ENCODE results near the gene PDZD2.

PDZD2 gene

GRCh38 chr5:31888564-31888963 is 249.6 kb downstream of the PDZD2 start:
- H2AFZ ChIP-seq (ENCODE audit: low read depth, low read length) = no peak overlapping the region
- no peaks in the 10 kb centered on the region for H3K4me1 ChIP-seq (ENCODE audit: low read length)
- no peaks in the 10 kb centered on the region for H3K79me2 ChIP-seq (ENCODE audit: low read length)
- H3K36me3 ChIP-seq (replicated peaks; ENCODE audit: low read depth, low read length) = no peaks in the 10 kb centered on the region
- H3K4me2 ChIP-seq (ENCODE audit: low read length) = no peak overlapping the region
- H3K27ac ChIP-seq (ENCODE audit: low read length) = no peak overlapping the region
- no peaks in the 10 kb centered on the region for H4K20me1 ChIP-seq (ENCODE audit: insufficient read depth, low read length)
- H3K27me3 ChIP-seq (ENCODE audit: low read depth, low read length) = peaks cover 5% of the 10 kb centered on the region
- TF ChIP-seq CTCF (IDR thresholded peaks at IDR 0.05; ENCODE audit: low read depth, low read length) = no peak
- no peak for TF ChIP-seq EZH2phosphoT487 (IDR thresholded peaks at IDR 0.05; ENCODE audit: low read depth)
- H3K9ac ChIP-seq (ENCODE audit: low read length) = no peak overlapping the region
- no peaks in the 10 kb centered on the region for H3K9me3 ChIP-seq (ENCODE audit: insufficient read depth, low read length)
- H3K4me3 ChIP-seq (ENCODE audit: low read length) = no peak overlapping the region

GRCh38 chr5:31889001-31889561 is 250.2 kb downstream of the PDZD2 start:
- Histone ChIP-seq H3K36me3 (replicated peaks; ENCODE audit: low read depth, low read length) (no peaks in the 10 kb centered on the region), H3K27me3 (ENCODE audit: low read depth, low read length) (peaks cover 5% of the 10 kb centered on the region), H3K79me2 (ENCODE audit: low read length) (no peaks in the 10 kb centered on the region)

DNA sequence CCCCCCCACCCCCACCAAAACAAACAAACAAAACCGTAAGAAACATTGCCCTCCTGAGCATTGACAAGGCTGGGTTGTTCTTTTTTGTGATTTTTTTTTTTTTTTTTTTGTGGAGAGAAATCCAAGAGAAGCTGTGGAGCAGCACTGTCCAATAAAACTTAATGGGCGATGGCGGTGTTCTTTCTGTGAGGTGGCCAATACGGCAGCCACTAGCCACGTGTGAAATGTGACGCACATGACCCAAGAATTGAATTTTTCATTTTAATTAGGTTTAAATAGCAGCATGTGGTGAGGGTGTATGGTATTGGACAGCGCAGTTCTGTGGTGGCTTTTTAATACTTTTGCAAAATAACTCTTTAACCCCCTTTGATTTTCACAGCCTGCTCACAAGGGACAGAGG is 251.1 kb downstream of the PDZD2 start:
- Histone ChIP-seq H3K9me3 (ENCODE audit: insufficient read depth, low read length) (no peaks in the 10 kb centered on the region), H2AFZ (ENCODE audit: low read depth, low read length) (no peak overlapping the region), H4K20me1 (ENCODE audit: insufficient read depth, low read length) (no peaks in the 10 kb centered on the region), H3K27me3 (ENCODE audit: low read depth, low read length) (peaks cover 5% of the 10 kb centered on the region), H3K9ac (ENCODE audit: low read length) (no peak overlapping the region), H3K4me1 (ENCODE audit: low read length) (no peaks in the 10 kb centered on the region), H3K36me3 (replicated peaks; ENCODE audit: low read depth, low read length) (no peaks in the 10 kb centered on the region), H3K4me2 (ENCODE audit: low read length) (no peak overlapping the region), H3K4me3 (ENCODE audit: low read length) (no peak overlapping the region), H3K79me2 (ENCODE audit: low read length) (no peaks in the 10 kb centered on the region), H3K27ac (ENCODE audit: low read length) (no peak overlapping the region)
- no peak for TF ChIP-seq CTCF (IDR thresholded peaks at IDR 0.05; ENCODE audit: low read depth, low read length)
- no peak for TF ChIP-seq EZH2phosphoT487 (IDR thresholded peaks at IDR 0.05; ENCODE audit: low read depth)

More at GRCh38 chr5:31889001-31889561, 250.2 kb downstream of the PDZD2 start:
- no peak overlapping the region for H3K4me2 ChIP-seq (ENCODE audit: low read length)
- no peaks in the 10 kb centered on the region for H4K20me1 ChIP-seq (ENCODE audit: insufficient read depth, low read length)
- H3K4me3 ChIP-seq (ENCODE audit: low read length) = no peak overlapping the region
- TF ChIP-seq EZH2phosphoT487 (IDR thresholded peaks at IDR 0.05; ENCODE audit: low read depth) (no peak), CTCF (IDR thresholded peaks at IDR 0.05; ENCODE audit: low read depth, low read length) (no peak)
- no peak overlapping the region for H3K9ac ChIP-seq (ENCODE audit: low read length)
- no peak overlapping the region for H2AFZ ChIP-seq (ENCODE audit: low read depth, low read length)
- no peaks in the 10 kb centered on the region for H3K4me1 ChIP-seq (ENCODE audit: low read length)
- no peak overlapping the region for H3K27ac ChIP-seq (ENCODE audit: low read length)
- H3K9me3 ChIP-seq (ENCODE audit: insufficient read depth, low read length) = no peaks in the 10 kb centered on the region

DNA sequence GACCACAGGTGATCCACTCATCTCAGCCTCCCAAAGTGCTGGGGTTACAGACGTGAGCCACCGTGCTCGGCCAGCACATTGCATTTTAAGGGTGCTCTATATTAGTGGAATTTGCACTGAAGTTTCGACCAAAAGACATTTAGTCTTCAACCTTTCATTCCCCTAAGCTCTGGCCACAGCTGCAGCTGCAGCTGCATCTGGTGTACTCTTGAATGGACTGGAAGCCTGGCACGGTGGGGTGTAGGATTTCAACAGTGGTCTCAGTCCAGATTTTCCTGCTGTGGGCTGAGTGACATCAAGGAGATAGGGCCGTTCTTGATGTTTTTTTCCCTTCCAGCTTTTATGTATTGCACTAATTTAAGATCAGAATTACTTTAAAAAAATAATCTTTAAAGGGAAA is 255.2 kb downstream of the PDZD2 start:
- Histone ChIP-seq H3K27me3 (ENCODE audit: low read depth, low read length) (0 out of 2 replicates have a peak, but pooled peaks cover 10% of the 10 kb centered on the region), H3K79me2 (ENCODE audit: low read length) (no peaks in the 10 kb centered on the region), H3K4me2 (ENCODE audit: low read length) (no peak overlapping the region), H2AFZ (ENCODE audit: low read depth, low read length) (no peak overlapping the region), H4K20me1 (ENCODE audit: insufficient read depth, low read length) (no peaks in the 10 kb centered on the region), H3K4me1 (ENCODE audit: low read length) (no peaks in the 10 kb centered on the region), H3K9me3 (ENCODE audit: insufficient read depth, low read length) (no peaks in the 10 kb centered on the region), H3K4me3 (ENCODE audit: low read length) (no peak overlapping the region), H3K27ac (ENCODE audit: low read length) (no peak overlapping the region), H3K36me3 (replicated peaks; ENCODE audit: low read depth, low read length) (no peaks in the 10 kb centered on the region), H3K9ac (ENCODE audit: low read length) (no peak overlapping the region)
- TF ChIP-seq CTCF (IDR thresholded peaks at IDR 0.05; ENCODE audit: low read depth, low read length) (no peak), EZH2phosphoT487 (IDR thresholded peaks at IDR 0.05; ENCODE audit: low read depth) (no peak)

Data from OCI-LY3 (cell line).